Panc1 (cell line): ENCODE measurements around the gene PRKCG. TPM values are rescaled to one million over a fixed set of nuclear protein-coding genes. Genes with fewer than 3 reads are reported as not detected.

Experiments
- ATAC-seq: fragments of 200-7000 bp; cut with Tn5 transposase; 2 replicates; pipeline ENCODE4 v1.9.1; 2020; ENCODE audit warnings: mild to moderate bottlenecking, moderate library complexity
- BruUV-seq: library from RNA; stranded (reverse); fragments of 400-500 nt; replicated peaks from 2 replicates; lab custom pipeline; 2021; lab: Mats Ljungman, UMichigan
- CTCF ChIA-PET: fragments of 300-600 bp; sonication (Branson Sonifier 250); formaldehyde crosslinking; loops from one replicate; lab custom pipeline; 2022; ENCODE audit warnings: antibody characterized with exemption; lab: Charles Lee
- POLR2A ChIA-PET: fragments of 300-600 bp; sonication (Branson Sonifier 250); formaldehyde crosslinking; loops from one replicate; lab custom pipeline; 2022; ENCODE audit warnings: antibody characterized with exemption; lab: Charles Lee
- DNase-seq: peaks from one replicate; pipeline ENCODE4 v3.0.0-alpha.2; 2010; ENCODE audit warnings: low read depth, low spot score
- H3K27ac ChIP-seq: 2 replicates; pipeline ENCODE4 v1.5.1; 2011; ENCODE audit warnings: mild to moderate bottlenecking, low read length, inconsistent platforms
- H3K27me3 ChIP-seq: fragments of 200-500 bp; sonication (Bioruptor generic); 2 replicates; pipeline ENCODE4 v1.6.0; 2014; ENCODE audit warnings: low read length, inconsistent platforms; ENCODE audit not compliant: control insufficient read depth, insufficient read depth
- H3K36me3 ChIP-seq: fragments of 200-500 bp; sonication (Bioruptor generic); 2 replicates; pipeline ENCODE4 v1.5.1; 2014; ENCODE audit warnings: inconsistent platforms, mild to moderate bottlenecking, low read length, moderate library complexity; ENCODE audit not compliant: control insufficient read depth, insufficient read depth
- H3K4me1 ChIP-seq: 2 replicates; pipeline ENCODE4 v1.5.1; 2011; ENCODE audit warnings: inconsistent platforms, mild to moderate bottlenecking, low read length, moderate library complexity; ENCODE audit not compliant: control insufficient read depth, insufficient read depth
- H3K4me3 ChIP-seq, 2 experiments: 2 replicates each; pipeline ENCODE4 v1.5.1; 2011 to 2012; ENCODE audit warnings: low read depth in 2 of 2, low read length in 2 of 2, mild to moderate bottlenecking in 2 of 2, inconsistent platforms in 1 of 2, moderate library complexity in 1 of 2
- H3K9me3 ChIP-seq: fragments of 200-500 bp; sonication (Bioruptor generic); 2 replicates; pipeline ENCODE4 v1.5.1; 2014; ENCODE audit warnings: low read depth, mild to moderate bottlenecking, inconsistent platforms, low read length, moderate library complexity; ENCODE audit not compliant: control insufficient read depth, insufficient read depth
- POLR2AphosphoS5 ChIP-seq: IDR thresholded peaks from 2 replicates; pipeline ENCODE4 v1.6.1; 2012; ENCODE audit warnings: mild to moderate bottlenecking, low read depth, low read length, moderate library complexity
- SIN3A ChIP-seq: IDR thresholded peaks from 2 replicates; pipeline ENCODE4 v1.6.1; 2012; ENCODE audit warnings: low read depth, mild to moderate bottlenecking, low read length, moderate library complexity, borderline replicate concordance; ENCODE audit not compliant: insufficient read depth
- TCF7L2 ChIP-seq: IDR thresholded peaks from 2 replicates; pipeline ENCODE4 v1.6.1; 2011; ENCODE audit warnings: mild to moderate bottlenecking, low read depth, low read length, inconsistent platforms
- in situ Hi-C: cut with HindIII; loops from 2 replicates; pipeline ENCODE4 v1.10.0; 2016; ENCODE audit warnings: low sequenced_read_pairs, low pct_unique_long_range_greater_than_20kb
- intact Hi-C: fragments of 100-400 bp; cut with micrococcal nuclease; formaldehyde crosslinking; loops from one replicate; pipeline ENCODE4 v1.10.0; 2022; ENCODE audit not compliant: unreplicated experiment
- total RNA-seq: library from RNA; stranded (reverse); gene quantifications from one replicate; pipeline ENCODE4 v1.2.1, GENCODE V29; 2021; ENCODE audit not compliant: unreplicated experiment
- TF ChIP-seq, protein P1 (sequence below), 2 experiments: IDR thresholded peaks; 2 replicates each; pipeline ENCODE4 v1.6.1; 2011 to 2012; ENCODE audit warnings: low read depth in 2 of 2, control low read depth in 1 of 2, low read length in 1 of 2, mild to moderate bottlenecking in 1 of 2, moderate library complexity in 1 of 2; ENCODE audit not compliant: insufficient read depth in 1 of 2
- TF ChIP-seq, protein P2 (sequence below): fragments of 450-650 bp; IDR thresholded peaks from 2 replicates; pipeline ENCODE4 v1.5.1; 2017; ENCODE audit warnings: mild to moderate bottlenecking

Gene PRKCG
- total RNA-seq, 1 experiment from 2014 or later = 2.5 TPM

DNA sequence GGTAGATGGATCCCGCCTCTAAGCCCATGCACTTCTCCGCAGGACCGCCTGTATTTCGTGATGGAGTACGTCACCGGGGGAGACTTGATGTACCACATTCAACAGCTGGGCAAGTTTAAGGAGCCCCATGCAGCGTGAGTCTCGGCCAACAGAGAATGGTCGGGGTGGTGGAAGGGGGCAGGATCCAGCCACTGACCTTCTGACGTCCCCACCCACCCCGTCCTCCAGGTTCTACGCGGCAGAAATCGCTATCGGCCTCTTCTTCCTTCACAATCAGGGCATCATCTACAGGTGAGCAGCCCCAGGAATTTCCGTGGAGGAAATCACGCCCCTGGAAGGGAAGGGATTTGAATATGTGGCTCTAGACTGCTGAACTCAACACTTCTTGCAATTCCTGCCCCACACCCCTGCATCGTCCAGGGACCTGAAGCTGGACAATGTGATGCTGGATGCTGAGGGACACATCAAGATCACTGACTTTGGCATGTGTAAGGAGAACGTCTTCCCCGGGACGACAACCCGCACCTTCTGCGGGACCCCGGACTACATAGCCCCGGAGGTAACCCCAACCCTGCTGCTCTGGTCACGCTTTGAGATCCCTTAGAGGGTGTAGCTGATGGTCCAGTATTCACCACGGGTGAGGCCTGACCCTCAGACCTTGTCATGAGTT is 18.3 kb downstream of the PRKCG start:
- ChIA-PET POLR2A (no interaction called here), CTCF (no interaction called here)
- intact Hi-C loops (no loop called here), in situ Hi-C loops (loop anchor here (10.0 to 25.0 kb wide), 2 partner anchors 56 to 137 kb away; no protein-coding TSS in a partner anchor)
- no peak overlapping the region for H3K4me3 ChIP-seq
- no peaks in the 10 kb centered on the region for H3K36me3 ChIP-seq
- no peak for DNase-seq
- no TSS peak for BruUV-seq
- peaks cover 12% of the 10 kb centered on the region; the same call in 1 of the 2 replicates for H3K4me1 ChIP-seq
- TF ChIP-seq SIN3A (no peak), POLR2AphosphoS5 (no peak)
- TF ChIP-seq, protein P1, sequence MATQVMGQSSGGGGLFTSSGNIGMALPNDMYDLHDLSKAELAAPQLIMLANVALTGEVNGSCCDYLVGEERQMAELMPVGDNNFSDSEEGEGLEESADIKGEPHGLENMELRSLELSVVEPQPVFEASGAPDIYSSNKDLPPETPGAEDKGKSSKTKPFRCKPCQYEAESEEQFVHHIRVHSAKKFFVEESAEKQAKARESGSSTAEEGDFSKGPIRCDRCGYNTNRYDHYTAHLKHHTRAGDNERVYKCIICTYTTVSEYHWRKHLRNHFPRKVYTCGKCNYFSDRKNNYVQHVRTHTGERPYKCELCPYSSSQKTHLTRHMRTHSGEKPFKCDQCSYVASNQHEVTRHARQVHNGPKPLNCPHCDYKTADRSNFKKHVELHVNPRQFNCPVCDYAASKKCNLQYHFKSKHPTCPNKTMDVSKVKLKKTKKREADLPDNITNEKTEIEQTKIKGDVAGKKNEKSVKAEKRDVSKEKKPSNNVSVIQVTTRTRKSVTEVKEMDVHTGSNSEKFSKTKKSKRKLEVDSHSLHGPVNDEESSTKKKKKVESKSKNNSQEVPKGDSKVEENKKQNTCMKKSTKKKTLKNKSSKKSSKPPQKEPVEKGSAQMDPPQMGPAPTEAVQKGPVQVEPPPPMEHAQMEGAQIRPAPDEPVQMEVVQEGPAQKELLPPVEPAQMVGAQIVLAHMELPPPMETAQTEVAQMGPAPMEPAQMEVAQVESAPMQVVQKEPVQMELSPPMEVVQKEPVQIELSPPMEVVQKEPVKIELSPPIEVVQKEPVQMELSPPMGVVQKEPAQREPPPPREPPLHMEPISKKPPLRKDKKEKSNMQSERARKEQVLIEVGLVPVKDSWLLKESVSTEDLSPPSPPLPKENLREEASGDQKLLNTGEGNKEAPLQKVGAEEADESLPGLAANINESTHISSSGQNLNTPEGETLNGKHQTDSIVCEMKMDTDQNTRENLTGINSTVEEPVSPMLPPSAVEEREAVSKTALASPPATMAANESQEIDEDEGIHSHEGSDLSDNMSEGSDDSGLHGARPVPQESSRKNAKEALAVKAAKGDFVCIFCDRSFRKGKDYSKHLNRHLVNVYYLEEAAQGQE (IDR thresholded peaks at IDR 0.05; ENCODE audit: insufficient read depth in 1 of 2, low read depth in 2 of 2, low read length in 1 of 2) = no peak
- TF ChIP-seq, protein P2, sequence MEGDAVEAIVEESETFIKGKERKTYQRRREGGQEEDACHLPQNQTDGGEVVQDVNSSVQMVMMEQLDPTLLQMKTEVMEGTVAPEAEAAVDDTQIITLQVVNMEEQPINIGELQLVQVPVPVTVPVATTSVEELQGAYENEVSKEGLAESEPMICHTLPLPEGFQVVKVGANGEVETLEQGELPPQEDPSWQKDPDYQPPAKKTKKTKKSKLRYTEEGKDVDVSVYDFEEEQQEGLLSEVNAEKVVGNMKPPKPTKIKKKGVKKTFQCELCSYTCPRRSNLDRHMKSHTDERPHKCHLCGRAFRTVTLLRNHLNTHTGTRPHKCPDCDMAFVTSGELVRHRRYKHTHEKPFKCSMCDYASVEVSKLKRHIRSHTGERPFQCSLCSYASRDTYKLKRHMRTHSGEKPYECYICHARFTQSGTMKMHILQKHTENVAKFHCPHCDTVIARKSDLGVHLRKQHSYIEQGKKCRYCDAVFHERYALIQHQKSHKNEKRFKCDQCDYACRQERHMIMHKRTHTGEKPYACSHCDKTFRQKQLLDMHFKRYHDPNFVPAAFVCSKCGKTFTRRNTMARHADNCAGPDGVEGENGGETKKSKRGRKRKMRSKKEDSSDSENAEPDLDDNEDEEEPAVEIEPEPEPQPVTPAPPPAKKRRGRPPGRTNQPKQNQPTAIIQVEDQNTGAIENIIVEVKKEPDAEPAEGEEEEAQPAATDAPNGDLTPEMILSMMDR = no peak
- no peaks in the 10 kb centered on the region for H3K9me3 ChIP-seq
- no peak for ATAC-seq
- H3K27me3 ChIP-seq = no peaks in the 10 kb centered on the region
- H3K27ac ChIP-seq = no peak overlapping the region

DNA sequence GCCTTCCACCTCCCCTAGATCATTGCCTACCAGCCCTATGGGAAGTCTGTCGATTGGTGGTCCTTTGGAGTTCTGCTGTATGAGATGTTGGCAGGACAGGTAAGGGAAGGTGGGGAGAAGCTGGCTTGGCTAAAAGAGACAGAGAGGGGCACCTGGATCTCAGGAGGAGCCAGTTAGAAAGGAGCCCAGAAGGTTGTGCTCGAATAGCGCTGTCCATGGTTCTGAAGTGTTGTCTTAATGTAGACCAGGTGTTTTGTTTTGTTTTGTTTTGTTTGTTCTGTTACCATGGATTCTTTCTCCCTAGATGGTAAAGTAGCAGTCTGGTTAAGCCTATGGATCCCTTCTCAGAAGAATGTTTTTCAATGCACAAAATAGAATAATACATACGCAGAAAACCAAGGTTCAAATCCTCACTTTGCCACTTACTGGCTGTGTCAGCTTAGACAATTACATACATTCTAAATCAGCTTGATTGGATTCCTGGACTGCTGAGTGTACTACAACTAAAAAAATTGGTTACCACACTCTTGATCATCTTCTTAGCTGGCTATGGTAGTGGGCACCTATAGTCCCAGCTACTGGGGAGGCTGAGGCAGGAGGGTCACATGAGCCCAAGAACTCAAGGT is 21.2 kb downstream of the PRKCG start:
- Histone ChIP-seq H3K36me3 (no peaks in the 10 kb centered on the region), H3K27me3 (no peaks in the 10 kb centered on the region), H3K4me3 (no peak overlapping the region), H3K9me3 (no peaks in the 10 kb centered on the region), H3K27ac (no peak overlapping the region), H3K4me1 (peaks cover 19% of the 10 kb centered on the region)
- in situ Hi-C loops = loop anchor here (10.0 to 25.0 kb wide), 2 partner anchors 58 to 134 kb away; no protein-coding TSS in a partner anchor
- no TSS peak for BruUV-seq
- TF ChIP-seq TCF7L2 (no peak), POLR2AphosphoS5 (no peak)
- TF ChIP-seq, protein P1 (IDR thresholded peaks at IDR 0.05; ENCODE audit: insufficient read depth in 1 of 2, low read depth in 2 of 2, low read length in 1 of 2) = peak; percentile 97 to 99
- TF ChIP-seq, protein P2 = no peak
- no peak for DNase-seq
- ChIA-PET POLR2A (no interaction called here), CTCF (interaction anchor here (0.6 kb wide), 1 partner anchor 50 kb away, joined by 4 read pairs; no protein-coding TSS in a partner anchor)
- no peak for ATAC-seq
- intact Hi-C loops = no loop called here
